ENCODE measurements around the gene SORBS2. TPM values are rescaled to one million over a fixed set of nuclear protein-coding genes. Genes with fewer than 3 reads are reported as not detected.

SORBS2 gene
- total and polyA plus RNA-seq, 2 of the 8 experiments (the other 6 are each of a cell fraction or from before 2014, with no cell fraction given): 73.0 to 87.1 TPM

DNA sequence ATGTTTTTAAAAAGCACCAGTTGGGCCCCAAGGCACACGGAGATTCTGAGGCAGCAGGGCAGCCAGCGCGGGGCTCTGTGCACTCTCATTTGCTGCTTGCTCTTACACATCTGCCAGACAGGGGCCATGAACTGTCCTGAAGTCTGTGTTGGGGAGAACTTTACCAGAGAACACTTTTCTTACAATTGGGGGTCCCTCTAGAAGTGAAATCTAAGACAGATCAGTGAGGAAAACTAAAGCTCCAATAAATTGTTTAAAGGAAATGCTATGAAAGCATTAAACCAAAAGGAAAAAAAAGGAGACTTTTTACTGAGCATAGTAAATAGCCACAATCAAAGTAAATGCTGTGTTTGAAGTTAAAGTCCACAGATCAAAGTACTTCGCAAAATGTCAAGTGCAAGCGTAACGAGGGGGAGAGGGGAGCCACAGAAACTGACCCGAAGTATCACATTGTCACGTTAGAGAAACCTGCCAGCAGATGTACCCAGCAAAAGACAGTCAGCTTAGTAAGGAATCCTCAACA lies 37.8 kb downstream of the SORBS2 start:
- Histone ChIP-seq H3K4ac (replicated peaks; ENCODE audit: insufficient read length, low read depth, low read length) (no peak overlapping the region), H3K4me2 (ENCODE audit: insufficient read depth in 1 of 2, low read depth in 2 of 2, low read length in 2 of 2) (peak overlapping the region; percentile 69 to 71), H4K91ac (replicated peaks; ENCODE audit: insufficient read length, low read length) (no peak overlapping the region), H2AFZ (ENCODE audit: low read length) (no peak overlapping the region), H2BK120ac (replicated peaks; ENCODE audit: low read depth, low read length) (peak overlapping the region; percentile 5), H3K27me3 (replicated peaks in 1 of 4; ENCODE audit: control insufficient read depth in 3 of 4, extremely low read depth in 1 of 4, insufficient read depth in 3 of 4, low read length in 3 of 4) (no peaks in the 10 kb centered on the region), H4K20me1 (replicated peaks in 1 of 2; ENCODE audit: control insufficient read depth in 1 of 2, insufficient read depth in 2 of 2, low read length in 2 of 2) (no peaks in the 10 kb centered on the region), H3K27ac (ENCODE audit: low read depth, low read length) (no peak overlapping the region), H2BK5ac (ENCODE audit: low read depth, low read length) (no peak overlapping the region), H4K8ac (ENCODE audit: extremely low read depth, insufficient read depth, low read length) (no peak overlapping the region), H3K4me3 (ENCODE audit: extremely low read depth in 1 of 4, insufficient read depth in 2 of 4, low read depth in 3 of 4, low read length in 4 of 4) (peak overlapping the region; percentile 22 to 63 (median 37); a peak in 7 of 8 replicates), H2BK20ac (ENCODE audit: low read length) (no peak overlapping the region), H4K5ac (ENCODE audit: insufficient read length, low read depth, low read length) (no peak overlapping the region), H3K23ac (ENCODE audit: insufficient read length) (no peak overlapping the region), H3K4me1 (replicated peaks in 1 of 4; ENCODE audit: control insufficient read depth in 3 of 4, insufficient read depth in 4 of 4, low read length in 3 of 4) (peaks cover 4 to 26% (median 16%) of the 10 kb centered on the region in 4 experiments; a peak in 5 of 7 replicates), H3K56ac (replicated peaks; ENCODE audit: insufficient read length, low read depth, low read length) (no peak overlapping the region), H3K18ac (ENCODE audit: extremely low read depth, low read length) (peak overlapping the region; percentile 33), H3K9me3 (ENCODE audit: insufficient read depth in 2 of 2, low read depth in 1 of 2, low read length in 1 of 2) (no peaks in the 10 kb centered on the region), H3K14ac (ENCODE audit: insufficient read length) (no peak overlapping the region), H3K36me3 (ENCODE audit: control insufficient read depth in 2 of 4, insufficient read depth in 4 of 4, low read length in 3 of 4) (no peaks in the 10 kb centered on the region; a peak in 1 of 8 replicates), H3K79me1 (ENCODE audit: low read depth, low read length) (peaks cover 3% of the 10 kb centered on the region; the same call in 1 of the 2 replicates), H3K23me2 (ENCODE audit: low read depth, low read length) (peaks cover 3% of the 10 kb centered on the region; the same call in 1 of the 2 replicates), H3K9ac (replicated peaks in 1 of 4; ENCODE audit: extremely low read depth in 1 of 4, low read depth in 3 of 4, low read length in 3 of 4) (no peak overlapping the region), H3K79me2 (ENCODE audit: control insufficient read depth in 1 of 2, insufficient read depth in 2 of 2, low read length in 2 of 2) (peaks cover 0 to 57% of the 10 kb centered on the region in 2 experiments; a peak in 2 of 4 replicates), H2AK5ac (ENCODE audit: low read depth, low read length) (no peak overlapping the region), H2BK12ac (ENCODE audit: low read depth, low read length) (no peak overlapping the region), H2BK15ac (ENCODE audit: low read length) (no peak overlapping the region)
- ChIA-PET POLR2A (ENCODE audit: partially characterized antibody) (interaction anchor here (0.6 to 1.3 kb wide), 3 partner anchors 45 to 93 kb away, joined by 3 to 4 read pairs (median 3); no protein-coding TSS in a partner anchor), CTCF (ENCODE audit: partially characterized antibody) (interaction anchor here (1.0 kb wide), 1 partner anchor 24 kb away, joined by 3 read pairs; no protein-coding TSS in a partner anchor)
- DNase-seq (ENCODE audit: low read depth in 1 of 2, low spot score in 2 of 2) (no peak), FAIRE-seq (no peak)
- 17% methylated on average over 8 of the region's 8 CpGs; no CpG with 5 or more reads in 1 of the 2 experiments for WGBS, 2 experiments (ENCODE audit: extremely low coverage in 1 of 2, insufficient coverage in 1 of 2, insufficient read length in 1 of 2, insufficient replicate concordance in 2 of 2, low coverage in 1 of 2, low lambda C conversion rate in 2 of 2, missing lambda C conversion rate in 1 of 2)
- TF ChIP-seq FOSL1 (IDR thresholded peaks at IDR 0.05; ENCODE audit: insufficient read depth, low read depth, low read length): no peak
- no peak for TF ChIP-seq TAF7 (optimal IDR thresholded peaks at IDR 0.05; ENCODE audit: borderline replicate concordance, low read depth, low read length)
- TF ChIP-seq TCF12 (IDR thresholded peaks at IDR 0.05; ENCODE audit: low read depth, low read length): no peak
- no peak for TF ChIP-seq CHD2 (IDR thresholded peaks at IDR 0.05; ENCODE audit: low read length)
- no peak for TF ChIP-seq POU5F1 (IDR thresholded peaks at IDR 0.05; ENCODE audit: low read depth, low read length)
- TF ChIP-seq CBX5 (IDR thresholded peaks at IDR 0.05; ENCODE audit: low read depth, low read length): no peak
- TF ChIP-seq HDAC2 (IDR thresholded peaks at IDR 0.05; ENCODE audit: borderline replicate concordance in 1 of 2, low read depth in 2 of 2, low read length in 2 of 2): no peak
- TF ChIP-seq JUND (IDR thresholded peaks at IDR 0.05; ENCODE audit: low read length): no peak
- TF ChIP-seq ASH2L (IDR thresholded peaks at IDR 0.05; ENCODE audit: low read length): no peak
- no peak for TF ChIP-seq SIN3A (conservative IDR thresholded peaks at IDR 0.05 in 1 of 2, IDR thresholded peaks at IDR 0.05 in 1 of 2; ENCODE audit: low read depth in 1 of 2, low read length in 2 of 2)
